Jurkat, Clone E6-1 (cell line): ENCODE results near the gene KLHL29.

Experiments
- DNase-seq: peaks from one replicate; pipeline ENCODE4 v3.0.0-alpha.2; 2011; ENCODE audit warnings: low read depth, low spot score
- H3K4me3 ChIP-seq: 2 replicates; pipeline ENCODE4 v1.5.1; 2011; ENCODE audit warnings: mild to moderate bottlenecking, low read length, control low read depth, moderate library complexity

KLHL29 gene

GRCh38 chr2:23589220-23589647 lies 204.3 kb downstream of the KLHL29 start:
- no peak overlapping the region for H3K4me3 ChIP-seq
- DNase-seq, result no peak

- no peak for DNase-seq
- no peak overlapping the region for H3K4me3 ChIP-seq
Measured at GRCh38 chr2:23589739-23590138, 204.8 kb downstream of the KLHL29 start.

GRCh38 chr2:23590241-23590869 lies 205.4 kb downstream of the KLHL29 start:
- no peak for DNase-seq
- H3K4me3 ChIP-seq, result no peak overlapping the region

GRCh38 chr2:23591111-23591510 lies 206.1 kb downstream of the KLHL29 start:
- H3K4me3 ChIP-seq, result no peak overlapping the region
- no peak for DNase-seq

GRCh38 chr2:23592061-23592685 lies 207.2 kb downstream of the KLHL29 start:
- H3K4me3 ChIP-seq, result no peak overlapping the region
- DNase-seq, result no peak

- H3K4me3 ChIP-seq, result no peak overlapping the region
- no peak for DNase-seq
Measured at GRCh38 chr2:23592898-23593751, 208.1 kb downstream of the KLHL29 start.

- H3K4me3 ChIP-seq, result no peak overlapping the region
- DNase-seq, result no peak
Measured at GRCh38 chr2:23593752-23594459, 208.9 kb downstream of the KLHL29 start.

- no peak for DNase-seq
- H3K4me3 ChIP-seq, result no peak overlapping the region
Measured at GRCh38 chr2:23594460-23594825, 209.5 kb downstream of the KLHL29 start.

GRCh38 chr2:23595021-23595420 lies 210.0 kb downstream of the KLHL29 start:
- no peak overlapping the region for H3K4me3 ChIP-seq
- DNase-seq, result no peak

GRCh38 chr2:23595601-23596251 lies 210.7 kb downstream of the KLHL29 start:
- no peak for DNase-seq
- no peak overlapping the region for H3K4me3 ChIP-seq

GRCh38 chr2:23596316-23596885 lies 211.4 kb downstream of the KLHL29 start:
- no peak overlapping the region for H3K4me3 ChIP-seq
- DNase-seq, result no peak

- no peak overlapping the region for H3K4me3 ChIP-seq
- DNase-seq, result no peak
Measured at GRCh38 chr2:23597687-23598086, 212.7 kb downstream of the KLHL29 start.

GRCh38 chr2:23599006-23599405 lies 214.0 kb downstream of the KLHL29 start:
- no peak for DNase-seq
- H3K4me3 ChIP-seq, result no peak overlapping the region

- no peak overlapping the region for H3K4me3 ChIP-seq
Measured at GRCh38 chr2:23599667-23600066, 214.7 kb downstream of the KLHL29 start.

GRCh38 chr2:23600346-23600745 lies 215.4 kb downstream of the KLHL29 start:
- H3K4me3 ChIP-seq, result no peak overlapping the region
- no peak for DNase-seq

More at GRCh38 chr2:23599667-23600066, 214.7 kb downstream of the KLHL29 start:
- DNase-seq, result no peak

- no peak overlapping the region for H3K4me3 ChIP-seq
- no peak for DNase-seq
Measured at GRCh38 chr2:23601301-23601965, 216.5 kb downstream of the KLHL29 start.

GRCh38 chr2:23602116-23602515 lies 217.1 kb downstream of the KLHL29 start:
- DNase-seq, result no peak
- H3K4me3 ChIP-seq, result no peak overlapping the region

GRCh38 chr2:23603156-23603555 lies 218.2 kb downstream of the KLHL29 start:
- H3K4me3 ChIP-seq, result no peak overlapping the region
- no peak for DNase-seq
